HCT116 (cell line): ENCODE data around the gene GSDMA.

Experiments
- EZH2 ChIP-seq: fragments of 200-600 bp; sonication (generic); IDR thresholded peaks from 2 replicates; pipeline ENCODE4 v1.6.1; 2017; ENCODE audit warnings: antibody characterized with exemption, mixed run types
- POLR2A ChIP-seq: IDR thresholded peaks from 2 replicates; pipeline ENCODE4 v1.7.0; 2011; ENCODE audit warnings: borderline replicate concordance; ENCODE audit not compliant: insufficient read depth, insufficient read length; ENCODE audit errors: extremely low read depth
- SP1 ChIP-seq: IDR thresholded peaks from 2 replicates; pipeline ENCODE4 v1.6.1; 2012; ENCODE audit warnings: low read depth
- SRF ChIP-seq: IDR thresholded peaks from 2 replicates; pipeline ENCODE4 v1.6.1; 2012; ENCODE audit warnings: low read depth
- TCF7L2 ChIP-seq: IDR thresholded peaks from 2 replicates; pipeline ENCODE4 v1.7.0; 2011; ENCODE audit warnings: borderline replicate concordance, inconsistent platforms; ENCODE audit not compliant: insufficient read depth, insufficient read length; ENCODE audit errors: extremely low read depth
- YY1 ChIP-seq: IDR thresholded peaks from 2 replicates; pipeline ENCODE4 v1.6.1; 2011; ENCODE audit warnings: low read length, low read depth, moderate library complexity, mild to moderate bottlenecking; ENCODE audit not compliant: insufficient replicate concordance; ENCODE audit errors: extremely low read depth
- TF ChIP-seq, protein P1 (sequence below), 3 experiments: fragments of 200-600 bp in 1 of 3; sonication (generic) in 1 of 3; IDR thresholded peaks in 2 of 3; conservative IDR thresholded peaks in 1 of 3; 2 replicates each; pipeline ENCODE4 v1.5.1; 2012 to 2017; ENCODE audit warnings: low read depth in 2 of 3, low read length in 2 of 3, antibody characterized with exemption in 1 of 3, borderline replicate concordance in 1 of 3, control low read depth in 1 of 3, mild to moderate bottlenecking in 1 of 3, mixed read lengths in 1 of 3, mixed run types in 1 of 3, moderate library complexity in 1 of 3; ENCODE audit not compliant: insufficient read depth in 1 of 3

DNA sequence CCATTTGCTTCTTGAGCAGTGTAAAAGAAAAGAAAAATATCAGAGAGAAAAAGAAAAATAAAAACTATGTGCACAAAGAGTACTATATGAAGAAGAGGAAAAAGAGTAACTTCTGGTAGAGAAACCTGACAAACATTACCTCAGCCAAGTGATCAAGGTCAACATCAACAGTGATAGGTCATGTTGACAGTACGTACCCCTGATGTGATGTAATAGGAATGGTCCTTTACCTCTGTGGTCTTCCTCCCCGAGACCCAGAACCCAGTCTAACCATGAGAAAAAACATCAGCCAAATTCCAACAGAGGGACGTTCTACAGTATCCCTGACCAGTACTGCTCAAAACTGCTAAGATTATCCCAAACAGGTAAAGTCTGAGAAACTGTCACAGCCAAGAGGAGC, 48.8 kb upstream of the GSDMA start:
- TF ChIP-seq, protein P1, sequence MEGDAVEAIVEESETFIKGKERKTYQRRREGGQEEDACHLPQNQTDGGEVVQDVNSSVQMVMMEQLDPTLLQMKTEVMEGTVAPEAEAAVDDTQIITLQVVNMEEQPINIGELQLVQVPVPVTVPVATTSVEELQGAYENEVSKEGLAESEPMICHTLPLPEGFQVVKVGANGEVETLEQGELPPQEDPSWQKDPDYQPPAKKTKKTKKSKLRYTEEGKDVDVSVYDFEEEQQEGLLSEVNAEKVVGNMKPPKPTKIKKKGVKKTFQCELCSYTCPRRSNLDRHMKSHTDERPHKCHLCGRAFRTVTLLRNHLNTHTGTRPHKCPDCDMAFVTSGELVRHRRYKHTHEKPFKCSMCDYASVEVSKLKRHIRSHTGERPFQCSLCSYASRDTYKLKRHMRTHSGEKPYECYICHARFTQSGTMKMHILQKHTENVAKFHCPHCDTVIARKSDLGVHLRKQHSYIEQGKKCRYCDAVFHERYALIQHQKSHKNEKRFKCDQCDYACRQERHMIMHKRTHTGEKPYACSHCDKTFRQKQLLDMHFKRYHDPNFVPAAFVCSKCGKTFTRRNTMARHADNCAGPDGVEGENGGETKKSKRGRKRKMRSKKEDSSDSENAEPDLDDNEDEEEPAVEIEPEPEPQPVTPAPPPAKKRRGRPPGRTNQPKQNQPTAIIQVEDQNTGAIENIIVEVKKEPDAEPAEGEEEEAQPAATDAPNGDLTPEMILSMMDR (IDR thresholded peaks at IDR 0.05 in 2 of 3, conservative IDR thresholded peaks at IDR 0.05 in 1 of 3; ENCODE audit: borderline replicate concordance in 1 of 3, insufficient read depth in 1 of 3, low read depth in 2 of 3, low read length in 2 of 3): no peak
- no peak for TF ChIP-seq POLR2A
- no peak for TF ChIP-seq SP1
- no peak for TF ChIP-seq YY1
- no peak for TF ChIP-seq EZH2
- TF ChIP-seq TCF7L2: no peak
- TF ChIP-seq SRF: no peak
